Activated T-helper 2 cell treated with anti-CD3 and anti-CD28 coated beads, Interferon-gamma antibody, Interleukin-2, Interleukin-4, amounts not matched to agents 10 μg/mL and 5 μg/mL and 100 μg/mL, durations not matched to agents 14 hours and 24 hours and 36 hours (primary cell): ENCODE data around the gene ANKS1A. TPM values are rescaled to one million over a fixed set of nuclear protein-coding genes. Genes with fewer than 3 reads are reported as not detected.

Experiments
- DNase-seq: peaks from one replicate; pipeline ENCODE4 v3.0.0; 2021; ENCODE audit warnings: low spot score
- H3K27ac Mint-ChIP-seq: one replicate; pipeline ENCODE4 v1.8.0; 2021; ENCODE audit warnings: mixed read lengths
- H3K27me3 Mint-ChIP-seq: one replicate; pipeline ENCODE4 v1.8.0; 2021; ENCODE audit warnings: low read depth, mixed read lengths
- H3K36me3 Mint-ChIP-seq: one replicate; pipeline ENCODE4 v1.8.0; 2021; ENCODE audit warnings: low read depth, mixed read lengths
- H3K4me1 Mint-ChIP-seq: one replicate; pipeline ENCODE4 v1.8.0; 2021; ENCODE audit warnings: low read depth, mixed read lengths
- H3K4me3 Mint-ChIP-seq: one replicate; pipeline ENCODE4 v1.8.0; 2021; ENCODE audit warnings: low read depth, mild to moderate bottlenecking, moderate library complexity, mixed read lengths
- H3K9me3 Mint-ChIP-seq: one replicate; pipeline ENCODE4 v1.8.0; 2021; ENCODE audit warnings: mixed read lengths
- intact Hi-C: fragments of 100-400 bp; cut with micrococcal nuclease; formaldehyde crosslinking; loops from one replicate; pipeline ENCODE4 v1.15.1; 2023
- total RNA-seq: library from RNA; stranded (reverse); gene quantifications from 2 replicates; pipeline ENCODE4 v1.2.3, GENCODE V29; 2022

ANKS1A gene
- total RNA-seq, 1 donor from 2014 or later = 7.3 TPM

DNA sequence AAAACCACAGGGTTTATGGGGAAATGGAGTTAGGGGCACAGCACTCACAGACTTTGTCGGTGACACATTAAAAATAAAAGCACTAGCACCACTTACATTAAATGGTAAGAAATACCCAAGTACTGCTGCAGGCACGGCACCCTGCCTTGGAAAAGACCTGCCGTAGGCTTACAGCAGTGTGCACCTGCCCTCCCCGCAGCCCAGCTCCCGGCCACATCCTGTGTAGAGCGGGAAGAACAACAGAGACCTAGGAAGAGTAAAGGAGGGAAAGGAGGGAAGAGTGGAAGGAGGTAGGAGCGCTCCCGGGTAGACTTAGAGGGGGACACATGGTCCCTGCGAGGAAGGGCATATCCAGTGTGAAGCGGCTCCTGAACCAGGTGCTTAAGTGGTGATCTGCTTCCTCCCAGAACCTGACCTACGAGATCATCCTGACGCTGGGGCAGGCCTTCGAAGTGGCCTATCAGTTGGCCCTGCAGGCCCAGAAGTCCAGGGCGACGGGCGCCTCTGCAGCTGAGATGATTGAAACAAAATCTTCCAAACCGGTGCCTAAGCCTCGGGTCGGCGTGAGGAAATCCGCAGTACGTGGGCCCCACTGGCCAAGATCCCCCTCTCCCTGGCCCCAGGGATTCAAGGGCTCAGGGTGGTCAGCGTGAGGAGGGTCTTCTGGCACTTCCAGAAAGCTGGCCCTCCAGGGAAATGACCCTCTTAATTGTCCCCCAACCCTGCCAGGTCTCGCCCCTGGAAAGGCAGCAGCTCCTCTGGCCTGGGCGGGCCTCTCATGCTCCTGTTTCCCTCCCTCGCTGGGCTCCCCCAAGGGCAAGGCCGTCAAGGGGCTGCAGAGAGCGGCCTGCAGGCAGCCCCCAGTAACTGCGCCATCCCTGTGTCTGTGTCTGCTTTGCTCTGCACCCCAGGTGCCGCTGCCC is 196.6 kb downstream of the ANKS1A start:
- no peaks in the 10 kb centered on the region for H3K9me3 Mint-ChIP-seq
- no peaks in the 10 kb centered on the region for H3K27me3 Mint-ChIP-seq
- no peaks in the 10 kb centered on the region for H3K36me3 Mint-ChIP-seq
- no peak overlapping the region for H3K4me3 Mint-ChIP-seq
- intact Hi-C loops = no loop called here
- H3K4me1 Mint-ChIP-seq = no peaks in the 10 kb centered on the region
- no peak for DNase-seq
- no peak overlapping the region for H3K27ac Mint-ChIP-seq

DNA sequence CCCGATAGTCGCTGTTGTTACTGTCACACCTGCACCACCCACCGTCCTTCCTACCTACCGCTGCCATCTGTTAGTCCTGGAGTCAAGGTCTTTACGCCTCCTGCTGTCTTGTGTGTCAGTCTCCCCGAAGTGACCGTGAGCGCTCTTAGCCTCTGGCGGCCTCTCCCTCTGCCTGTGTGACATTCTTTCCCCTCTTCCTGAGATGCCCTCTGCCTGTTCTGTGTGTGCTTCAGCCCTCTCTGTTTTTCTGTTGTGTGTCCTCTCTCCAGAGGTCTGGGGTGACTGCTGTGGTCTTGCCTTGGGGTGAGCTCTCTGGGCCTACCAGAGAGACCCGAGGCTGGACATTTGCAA is 197.2 kb downstream of the ANKS1A start:
- Mint-ChIP-seq H3K27ac (no peak overlapping the region), H3K4me3 (no peak overlapping the region), H3K36me3 (no peaks in the 10 kb centered on the region), H3K27me3 (no peaks in the 10 kb centered on the region), H3K9me3 (no peaks in the 10 kb centered on the region), H3K4me1 (no peaks in the 10 kb centered on the region)
- intact Hi-C loops = no loop called here
- DNase-seq = no peak

DNA sequence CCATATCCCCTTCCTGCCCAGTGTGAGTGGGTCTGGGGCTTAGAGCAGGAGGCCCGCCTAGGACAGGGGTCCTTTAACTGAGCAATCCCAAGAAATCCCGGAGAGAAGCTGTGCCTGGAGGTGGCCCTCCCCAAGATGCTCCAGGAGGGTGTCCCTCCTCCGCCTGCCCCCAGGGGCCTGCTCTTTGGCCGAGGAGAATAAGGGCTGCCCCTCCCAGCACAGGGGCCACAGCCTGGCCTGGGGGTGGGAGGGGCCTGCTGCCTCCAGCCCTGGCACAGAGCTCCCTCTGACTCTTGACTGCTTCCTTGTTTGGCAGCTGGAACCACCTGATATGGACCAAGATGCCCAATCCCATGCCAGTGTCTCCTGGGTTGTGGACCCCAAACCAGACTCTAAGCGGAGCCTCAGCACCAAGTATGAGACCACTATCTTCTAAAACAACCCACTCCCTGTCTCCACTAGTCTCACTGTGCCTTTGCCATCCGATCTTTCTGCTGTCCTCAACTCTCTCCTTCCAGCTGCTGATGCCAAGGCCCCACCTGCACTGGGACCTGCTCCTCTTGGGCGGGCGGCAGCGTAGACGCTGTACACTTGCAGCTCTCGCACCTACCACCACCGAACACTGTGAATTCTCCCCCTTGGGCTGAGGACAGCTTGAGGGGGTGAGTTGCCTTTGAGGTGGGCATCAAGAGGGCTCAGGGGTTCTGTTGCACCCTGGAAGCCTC is 197.7 kb downstream of the ANKS1A start:
- Mint-ChIP-seq H3K27ac (no peak overlapping the region), H3K4me3 (no peak overlapping the region), H3K4me1 (no peaks in the 10 kb centered on the region), H3K27me3 (no peaks in the 10 kb centered on the region), H3K36me3 (no peaks in the 10 kb centered on the region), H3K9me3 (no peaks in the 10 kb centered on the region)
- no peak for DNase-seq
- intact Hi-C loops = no loop called here

DNA sequence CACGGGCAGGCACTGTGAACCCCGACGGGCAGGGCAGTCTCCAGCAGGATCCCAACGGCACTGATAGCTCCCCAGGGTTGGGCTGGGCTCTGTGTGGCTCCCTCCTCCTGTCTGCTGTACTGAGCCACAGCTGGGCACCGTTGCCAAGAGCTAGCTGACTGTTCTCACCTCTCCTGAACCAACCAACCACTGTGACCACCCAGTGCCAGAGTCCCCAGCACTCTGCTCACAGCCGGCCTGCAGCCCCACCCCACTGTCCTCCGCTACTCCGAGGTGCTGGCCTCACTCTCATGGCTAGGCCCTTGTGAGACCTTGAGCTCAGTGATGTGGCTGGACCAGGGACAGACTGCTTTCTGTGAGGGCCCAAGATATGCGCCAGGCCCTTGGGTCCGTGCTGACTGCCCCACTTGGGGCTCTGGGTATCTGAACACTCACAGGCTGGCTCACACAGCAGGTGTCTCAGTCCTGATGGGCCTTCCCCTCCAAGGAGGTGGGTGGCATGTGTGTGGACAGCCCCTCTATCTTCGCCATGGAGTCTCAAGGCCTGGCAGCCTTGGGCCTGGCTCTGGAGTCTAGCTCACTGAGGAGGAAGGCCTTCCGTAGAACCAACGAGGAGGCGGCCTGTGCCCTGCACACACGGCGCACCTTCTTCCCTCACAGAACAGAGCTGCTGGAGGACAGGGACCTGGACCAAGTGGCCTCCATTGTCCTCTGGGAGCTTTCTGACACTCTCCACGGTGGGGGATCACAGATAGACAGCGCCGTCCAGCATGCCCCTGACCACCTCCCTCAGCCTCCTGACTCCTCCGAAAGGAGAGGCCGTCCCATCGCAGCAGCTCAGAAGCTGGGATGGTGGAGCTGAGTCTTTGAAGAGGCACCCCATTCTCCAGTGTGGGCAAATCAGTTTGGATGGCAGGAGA is 198.6 kb downstream of the ANKS1A start:
- H3K27ac Mint-ChIP-seq = no peak overlapping the region
- H3K27me3 Mint-ChIP-seq = no peaks in the 10 kb centered on the region
- no peaks in the 10 kb centered on the region for H3K9me3 Mint-ChIP-seq
- no peak for DNase-seq
- intact Hi-C loops = no loop called here
- no peaks in the 10 kb centered on the region for H3K36me3 Mint-ChIP-seq
- H3K4me3 Mint-ChIP-seq = no peak overlapping the region
- no peaks in the 10 kb centered on the region for H3K4me1 Mint-ChIP-seq

DNA sequence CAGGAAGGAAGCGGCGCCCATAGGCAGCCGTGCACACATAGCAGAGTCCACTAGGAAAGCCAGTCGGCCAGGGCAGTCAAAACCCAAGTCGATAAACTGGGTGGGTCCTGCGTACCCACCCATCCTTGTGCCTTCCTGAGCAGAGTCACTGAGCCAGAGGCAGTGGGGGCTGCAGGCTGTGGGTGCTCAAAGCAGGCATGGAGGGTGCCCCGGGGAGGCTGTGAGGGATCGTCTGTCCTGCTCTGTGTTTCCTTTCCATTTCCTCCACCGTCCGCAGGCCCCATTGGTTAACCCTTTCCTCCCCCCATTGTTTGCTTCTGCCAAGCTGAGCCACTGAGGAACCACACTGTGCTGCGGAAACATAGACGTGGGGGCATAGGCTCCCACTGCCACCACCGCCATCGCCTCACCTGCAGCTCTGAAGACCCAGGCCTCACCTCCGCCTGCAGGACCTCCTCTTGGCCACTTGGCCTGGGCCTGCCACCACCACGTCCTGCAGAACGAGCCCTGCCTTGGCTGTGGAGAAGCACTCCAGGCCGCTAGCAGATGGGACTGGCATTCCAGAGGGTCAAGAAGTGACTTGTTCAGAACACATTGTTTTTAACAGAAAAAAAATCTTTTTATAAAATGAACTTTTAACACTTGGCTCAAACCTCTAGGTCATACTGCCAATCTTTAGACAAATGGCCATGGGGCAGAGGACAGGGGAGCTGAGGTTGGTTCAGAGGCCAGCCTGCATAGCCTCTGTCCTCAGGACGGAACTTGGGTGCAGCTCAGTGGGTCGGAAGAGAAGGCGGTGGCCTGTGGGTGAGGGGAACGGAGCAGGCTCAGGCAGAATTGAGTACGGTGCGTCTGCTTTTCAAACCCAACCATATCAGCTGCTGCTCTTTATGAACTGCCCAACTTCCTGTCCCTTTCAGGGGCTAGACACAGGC is 199.5 kb downstream of the ANKS1A start:
- Mint-ChIP-seq H3K4me3 (no peak overlapping the region), H3K27me3 (no peaks in the 10 kb centered on the region), H3K4me1 (no peaks in the 10 kb centered on the region), H3K9me3 (no peaks in the 10 kb centered on the region), H3K36me3 (no peaks in the 10 kb centered on the region), H3K27ac (no peak overlapping the region)
- DNase-seq = no peak
- intact Hi-C loops = no loop called here

DNA sequence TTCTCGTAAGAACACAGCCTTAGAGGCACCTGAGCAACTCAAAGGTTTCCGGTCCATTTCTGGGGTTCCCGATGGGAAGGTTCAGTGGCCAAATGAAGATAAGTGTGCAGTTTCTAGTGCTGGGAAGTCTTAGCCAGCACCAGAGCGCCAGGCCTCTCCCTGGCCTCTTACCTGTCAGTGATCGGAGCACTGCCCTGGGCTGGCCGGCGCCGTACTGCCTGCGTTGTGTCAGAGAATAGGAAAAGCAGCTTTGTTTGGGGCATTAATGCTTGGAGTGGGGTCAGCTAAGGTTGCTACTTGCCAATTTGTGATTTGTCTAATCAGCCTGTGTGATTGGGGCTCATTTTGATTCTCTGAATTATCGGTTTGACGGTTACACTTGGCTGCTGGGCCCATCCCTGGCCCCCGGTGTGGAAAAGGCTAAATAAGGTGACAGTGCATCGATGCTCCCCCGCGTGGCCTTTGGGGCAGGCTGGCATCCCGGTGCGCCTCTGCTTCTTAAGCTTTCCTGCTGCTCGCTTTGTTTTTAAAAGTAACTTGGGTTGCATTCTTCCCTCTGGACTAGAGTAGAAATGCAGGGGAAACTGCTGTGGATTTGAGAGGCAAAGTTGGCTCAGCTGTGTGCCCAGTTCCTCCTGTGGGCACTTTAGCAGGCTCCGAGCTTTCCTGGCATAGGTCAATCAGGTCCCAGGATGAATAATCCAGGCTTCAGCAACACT is 200.3 kb downstream of the ANKS1A start:
- no peaks in the 10 kb centered on the region for H3K27me3 Mint-ChIP-seq
- no peaks in the 10 kb centered on the region for H3K36me3 Mint-ChIP-seq
- H3K9me3 Mint-ChIP-seq = no peaks in the 10 kb centered on the region
- H3K4me3 Mint-ChIP-seq = no peak overlapping the region
- intact Hi-C loops = no loop called here
- H3K4me1 Mint-ChIP-seq = no peaks in the 10 kb centered on the region
- no peak overlapping the region for H3K27ac Mint-ChIP-seq
- no peak for DNase-seq

DNA sequence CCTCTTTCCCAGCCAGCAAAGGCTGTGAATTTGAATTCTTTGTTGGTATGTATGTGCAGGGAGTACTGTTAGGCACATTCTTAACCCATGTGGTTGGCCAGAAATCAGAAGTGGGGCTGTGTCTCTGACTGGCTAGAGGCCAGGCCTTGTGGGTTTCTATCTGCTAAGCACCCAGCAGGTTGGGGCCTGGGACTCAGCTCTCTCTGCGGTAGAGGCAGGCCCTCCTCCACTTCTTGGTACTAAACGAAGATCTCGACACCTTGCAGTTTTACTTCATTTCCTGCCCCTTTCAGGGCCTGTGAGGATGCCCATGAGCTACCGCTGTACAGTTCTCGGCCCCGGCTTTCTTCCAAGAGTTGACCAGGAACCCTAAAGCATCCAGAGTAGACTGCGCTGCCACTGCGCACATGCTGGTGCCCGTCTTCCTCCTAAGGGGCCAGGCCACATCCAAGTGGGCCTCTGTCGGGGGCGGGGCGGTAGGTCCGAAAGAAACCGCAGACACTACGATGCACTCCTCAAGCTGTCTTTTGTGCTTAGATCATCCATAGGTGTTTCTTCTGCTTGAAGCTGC is 201.0 kb downstream of the ANKS1A start:
- Mint-ChIP-seq H3K9me3 (no peaks in the 10 kb centered on the region), H3K27me3 (no peaks in the 10 kb centered on the region), H3K36me3 (no peaks in the 10 kb centered on the region), H3K27ac (no peak overlapping the region), H3K4me3 (no peak overlapping the region), H3K4me1 (no peaks in the 10 kb centered on the region)
- intact Hi-C loops = no loop called here
- DNase-seq = no peak

DNA sequence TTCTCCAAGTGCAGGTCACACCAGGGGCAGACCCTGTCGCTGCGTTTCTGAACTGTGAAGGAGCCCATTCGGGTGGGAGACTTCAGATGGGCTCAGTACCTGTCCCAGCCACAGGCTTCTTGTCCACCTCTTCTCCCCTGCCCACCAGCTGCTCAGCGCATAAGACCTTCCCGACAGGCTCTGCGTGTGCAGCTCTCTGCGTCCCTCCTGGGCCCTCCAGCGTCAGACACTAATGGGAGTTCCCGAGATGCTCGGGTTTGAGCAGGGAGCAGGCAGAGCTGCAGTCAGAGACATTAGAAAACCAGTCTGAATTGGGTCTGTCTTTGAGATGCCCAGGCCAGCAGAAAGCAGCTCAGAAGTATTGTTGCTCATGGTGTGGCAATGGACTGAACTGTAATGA is 201.7 kb downstream of the ANKS1A start:
- DNase-seq = no peak
- Mint-ChIP-seq H3K27me3 (no peaks in the 10 kb centered on the region), H3K4me1 (no peaks in the 10 kb centered on the region), H3K27ac (no peak overlapping the region), H3K36me3 (no peaks in the 10 kb centered on the region), H3K9me3 (no peaks in the 10 kb centered on the region), H3K4me3 (no peak overlapping the region)
- intact Hi-C loops = no loop called here

DNA sequence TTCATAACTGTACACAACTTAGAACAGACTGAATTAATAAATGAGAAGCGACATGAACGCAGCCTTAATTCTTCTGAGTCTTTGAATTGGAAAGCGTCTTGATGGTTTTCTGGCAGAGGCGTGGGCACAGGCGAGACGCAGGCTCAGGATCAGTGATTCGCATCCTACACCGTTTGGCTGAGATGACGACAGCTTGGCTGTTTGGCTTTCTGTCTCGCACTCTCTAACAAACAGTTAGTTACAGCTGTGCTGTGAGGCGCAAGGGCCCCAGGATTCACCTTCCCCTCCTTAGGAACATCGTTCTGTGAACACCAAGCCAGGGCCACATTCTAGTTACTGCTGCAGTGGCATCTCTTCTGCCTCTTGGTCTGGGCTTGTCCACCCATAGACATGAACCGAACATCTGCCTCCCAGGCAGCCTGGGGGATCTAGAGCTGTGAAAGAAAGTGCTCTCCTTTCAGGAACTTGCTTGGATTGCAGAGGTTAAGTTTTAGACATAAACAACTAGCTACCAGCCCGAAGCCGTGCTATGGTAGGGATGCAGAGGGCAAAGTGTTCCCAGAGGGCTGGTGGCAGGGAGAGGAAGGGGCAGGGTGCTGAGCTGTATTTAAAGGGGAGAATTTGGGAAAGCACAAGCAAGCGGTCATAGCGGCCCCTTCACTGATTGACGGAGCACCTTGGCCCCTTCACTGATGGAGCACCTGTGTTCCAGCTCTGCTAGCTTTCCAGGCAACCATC is 202.5 kb downstream of the ANKS1A start:
- intact Hi-C loops = no loop called here
- no peak for DNase-seq
- Mint-ChIP-seq H3K27me3 (peaks cover 6% of the 10 kb centered on the region), H3K36me3 (no peaks in the 10 kb centered on the region), H3K4me1 (no peaks in the 10 kb centered on the region), H3K4me3 (no peak overlapping the region), H3K9me3 (no peaks in the 10 kb centered on the region), H3K27ac (no peak overlapping the region)

DNA sequence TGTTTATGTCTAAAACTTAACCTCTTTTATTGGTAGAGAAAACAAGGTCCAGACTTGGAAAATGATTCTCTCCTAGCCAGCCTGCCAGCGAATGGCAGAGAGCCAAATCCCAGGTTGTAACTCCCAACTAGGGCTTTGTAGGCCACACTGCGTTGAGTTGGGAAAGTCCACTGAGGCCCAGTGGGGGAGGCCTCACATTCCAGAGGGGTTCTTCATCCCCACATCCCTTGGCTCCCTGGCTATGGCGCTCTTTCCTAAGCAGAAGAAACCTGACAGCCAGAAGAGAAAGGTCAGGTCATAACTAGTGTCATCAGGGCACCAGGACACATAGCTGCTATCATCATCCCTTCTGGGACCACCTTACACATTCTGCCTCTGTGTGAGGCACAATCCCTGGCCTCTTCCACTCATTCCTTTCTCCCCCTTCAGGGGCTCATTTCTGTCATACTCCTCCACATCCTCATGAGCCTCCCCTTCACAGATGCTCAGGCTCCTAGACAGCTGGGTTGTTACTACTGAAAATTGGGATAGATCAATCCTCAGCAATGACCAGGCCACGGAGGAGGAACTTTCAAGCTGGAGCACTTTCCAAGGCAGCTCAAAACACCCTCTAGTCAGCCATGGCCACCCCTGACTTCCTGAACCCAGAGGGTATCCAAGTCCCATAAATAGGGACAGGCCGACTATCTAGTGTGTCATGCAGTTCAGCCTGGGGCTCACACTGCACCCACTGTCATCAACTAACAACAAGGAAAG is 203.5 kb downstream of the ANKS1A start:
- intact Hi-C loops = no loop called here
- no peaks in the 10 kb centered on the region for H3K9me3 Mint-ChIP-seq
- H3K36me3 Mint-ChIP-seq = no peaks in the 10 kb centered on the region
- H3K4me1 Mint-ChIP-seq = no peaks in the 10 kb centered on the region
- no peak overlapping the region for H3K4me3 Mint-ChIP-seq
- H3K27ac Mint-ChIP-seq = no peak overlapping the region
- peaks cover 9% of the 10 kb centered on the region for H3K27me3 Mint-ChIP-seq
- no peak for DNase-seq
